CD4-positive, alpha-beta T cell (primary cell): ENCODE data around the gene CEP72. TPM values are rescaled to one million over a fixed set of nuclear protein-coding genes. Genes with fewer than 3 reads are reported as not detected.

Source experiments
- ATAC-seq: fragments of 200-7000 bp; cut with Tn5 transposase; one replicate; pipeline ENCODE4 v1.10.0; 2022; ENCODE audit warnings: mild to moderate bottlenecking; ENCODE audit not compliant: poor library complexity
- CTCF ChIA-PET: fragments of 350-600 bp; sonication (Branson Sonifier 250); formaldehyde crosslinking; loops from one replicate; lab custom pipeline; 2021; ENCODE audit warnings: antibody characterized with exemption, inconsistent platforms; lab: Charles Lee
- POLR2A ChIA-PET: fragments of 350-600 bp; sonication (Branson Sonifier 250); formaldehyde crosslinking; loops from one replicate; lab custom pipeline; 2021; ENCODE audit warnings: antibody characterized with exemption, inconsistent platforms; lab: Charles Lee
- DNase-seq, 14 experiments: peaks; one replicate each; pipeline ENCODE4 v3.0.0-alpha.2; 2013 to 2020; ENCODE audit warnings: mixed read lengths in 2 of 14
- H3K27ac ChIP-seq, 2 donors: one replicate each; pipeline versions ENCODE4 v1.5.1 to v1.7.0; 2013; ENCODE audit warnings: low read length in 2 of 2, low read depth in 1 of 2, mild to moderate bottlenecking in 1 of 2
- H3K27me3 ChIP-seq, 2 experiments: 1 replicate in 1 of 2; 2 replicates in 1 of 2; pipeline versions ENCODE4 v1.6.1 to v1.7.0; 2013; ENCODE audit warnings: low read length in 2 of 2, control low read depth in 1 of 2, mild to moderate bottlenecking in 1 of 2, moderate library complexity in 1 of 2; ENCODE audit not compliant: insufficient read depth in 2 of 2, control insufficient read depth in 1 of 2
- H3K36me3 ChIP-seq: one replicate; pipeline ENCODE4 v1.6.1; 2013; ENCODE audit warnings: low read length, control low read depth; ENCODE audit not compliant: insufficient read depth
- H3K4me1 ChIP-seq: one replicate; pipeline ENCODE4 v1.6.1; 2013; ENCODE audit warnings: low read length, control low read depth; ENCODE audit not compliant: insufficient read depth
- H3K4me3 ChIP-seq: one replicate; pipeline ENCODE4 v1.5.1; 2013; ENCODE audit warnings: mild to moderate bottlenecking, low read length, moderate library complexity
- H3K9me3 ChIP-seq, 2 experiments: 1 replicate in 1 of 2; 2 replicates in 1 of 2; pipeline versions ENCODE4 v1.6.1 to v1.7.0; 2013; ENCODE audit warnings: low read length in 2 of 2, mild to moderate bottlenecking in 2 of 2, control low read depth in 1 of 2, moderate library complexity in 1 of 2; ENCODE audit not compliant: control insufficient read depth in 1 of 2, insufficient read depth in 1 of 2
- H3K27ac Mint-ChIP-seq: one replicate; pipeline ENCODE4 v1.8.0; 2020; ENCODE audit warnings: mixed read lengths
- H3K27me3 Mint-ChIP-seq: one replicate; pipeline ENCODE4 v1.8.0; 2021; ENCODE audit warnings: mixed read lengths
- H3K36me3 Mint-ChIP-seq: one replicate; pipeline ENCODE4 v1.8.0; 2021; ENCODE audit warnings: low read depth, mixed read lengths
- H3K4me1 Mint-ChIP-seq: one replicate; pipeline ENCODE4 v1.8.0; 2021; ENCODE audit warnings: low read depth, mixed read lengths
- H3K4me3 Mint-ChIP-seq: one replicate; pipeline ENCODE4 v1.8.0; 2020; ENCODE audit warnings: mild to moderate bottlenecking, mixed read lengths
- H3K9me3 Mint-ChIP-seq: one replicate; pipeline ENCODE4 v1.8.0; 2020; ENCODE audit warnings: mixed read lengths
- intact Hi-C, 2 experiments: fragments of 100-400 bp; cut with DNase I in 1 of 2; cut with micrococcal nuclease in 1 of 2; formaldehyde crosslinking; loops; one replicate each; pipeline versions ENCODE4 v1.15.1 to v1.9.0; 2023 to 2025; cut with DNase I, micrococcal nuclease
- total RNA-seq, 174 experiments: library from RNA in 2 of 174; stranded (reverse) in 2 of 174; gene quantifications; one replicate each; pipeline ENCODE4 v1.2.3 and lab custom pipeline; 2021 to 2026
- TF ChIP-seq, protein P1 (sequence below): fragments of 200-600 bp; IDR thresholded peaks from one replicate; pipeline ENCODE4 v1.8.0; 2022; ENCODE audit warnings: antibody characterized with exemption, mild to moderate bottlenecking

CEP72 gene
- total RNA-seq, 2 experiments from 2014 or later = 7.6 to 8.0 TPM

DNA sequence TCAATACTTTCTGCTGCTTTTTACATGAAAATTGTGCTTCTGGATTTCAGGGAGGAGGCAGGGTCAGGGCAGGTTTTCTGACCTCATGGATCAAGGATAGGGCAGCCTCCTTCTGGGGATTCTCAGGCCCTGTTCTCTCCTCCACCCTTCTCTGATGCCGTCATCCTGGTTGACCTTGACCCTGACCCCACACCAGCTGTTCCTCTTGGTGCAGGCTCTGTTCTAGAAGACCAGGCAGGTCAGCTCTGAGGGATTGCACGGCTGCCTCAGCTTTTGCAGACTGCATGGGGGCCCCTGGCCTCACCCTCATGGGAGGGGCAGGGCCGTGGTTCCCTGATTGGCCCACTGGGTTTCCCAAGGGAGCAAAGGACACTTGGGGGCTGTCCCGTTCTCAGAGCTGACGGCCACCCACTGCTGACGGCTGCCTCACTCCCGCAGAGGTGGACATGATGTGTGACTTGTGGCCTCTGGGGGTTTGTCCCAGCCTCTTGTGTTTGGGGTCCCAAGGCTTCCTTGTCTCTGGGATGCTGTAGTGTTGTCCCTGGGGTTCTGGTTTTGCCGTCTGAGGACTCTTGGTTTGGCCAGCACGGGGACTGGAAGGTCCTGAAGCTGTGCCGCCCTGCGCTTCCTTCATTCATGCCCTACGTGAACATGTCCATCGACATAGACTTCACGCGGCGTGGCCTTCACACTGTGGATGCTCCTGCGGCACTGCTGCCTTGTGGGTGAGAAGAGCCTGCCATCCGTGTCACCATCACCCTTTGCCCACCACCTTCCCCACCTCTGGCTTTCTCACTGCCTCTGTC, 34.5 kb downstream of the CEP72 start:
- H3K9me3 Mint-ChIP-seq = no peaks in the 10 kb centered on the region
- H3K4me1 Mint-ChIP-seq = no peaks in the 10 kb centered on the region
- Histone ChIP-seq H3K27me3 (no peaks in the 10 kb centered on the region), H3K36me3 (peaks cover 37% of the 10 kb centered on the region), H3K9me3 (peaks cover 0 to 8% of the 10 kb centered on the region in 2 experiments), H3K4me1 (no peaks in the 10 kb centered on the region), H3K4me3 (no peak overlapping the region), H3K27ac (no peak overlapping the region)
- H3K4me3 Mint-ChIP-seq = no peak overlapping the region
- peaks cover 28% of the 10 kb centered on the region for H3K36me3 Mint-ChIP-seq
- DNase-seq = no peak
- H3K27me3 Mint-ChIP-seq = no peaks in the 10 kb centered on the region
- no peak for ATAC-seq
- ChIA-PET POLR2A (no interaction called here), CTCF (interaction anchor here (1.3 kb wide), 1 partner anchor 200 kb away, joined by 3 read pairs; no protein-coding TSS in a partner anchor)
- TF ChIP-seq, protein P1, sequence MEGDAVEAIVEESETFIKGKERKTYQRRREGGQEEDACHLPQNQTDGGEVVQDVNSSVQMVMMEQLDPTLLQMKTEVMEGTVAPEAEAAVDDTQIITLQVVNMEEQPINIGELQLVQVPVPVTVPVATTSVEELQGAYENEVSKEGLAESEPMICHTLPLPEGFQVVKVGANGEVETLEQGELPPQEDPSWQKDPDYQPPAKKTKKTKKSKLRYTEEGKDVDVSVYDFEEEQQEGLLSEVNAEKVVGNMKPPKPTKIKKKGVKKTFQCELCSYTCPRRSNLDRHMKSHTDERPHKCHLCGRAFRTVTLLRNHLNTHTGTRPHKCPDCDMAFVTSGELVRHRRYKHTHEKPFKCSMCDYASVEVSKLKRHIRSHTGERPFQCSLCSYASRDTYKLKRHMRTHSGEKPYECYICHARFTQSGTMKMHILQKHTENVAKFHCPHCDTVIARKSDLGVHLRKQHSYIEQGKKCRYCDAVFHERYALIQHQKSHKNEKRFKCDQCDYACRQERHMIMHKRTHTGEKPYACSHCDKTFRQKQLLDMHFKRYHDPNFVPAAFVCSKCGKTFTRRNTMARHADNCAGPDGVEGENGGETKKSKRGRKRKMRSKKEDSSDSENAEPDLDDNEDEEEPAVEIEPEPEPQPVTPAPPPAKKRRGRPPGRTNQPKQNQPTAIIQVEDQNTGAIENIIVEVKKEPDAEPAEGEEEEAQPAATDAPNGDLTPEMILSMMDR = no peak
- no peak overlapping the region for H3K27ac Mint-ChIP-seq
- intact Hi-C loops = no loop called here

DNA sequence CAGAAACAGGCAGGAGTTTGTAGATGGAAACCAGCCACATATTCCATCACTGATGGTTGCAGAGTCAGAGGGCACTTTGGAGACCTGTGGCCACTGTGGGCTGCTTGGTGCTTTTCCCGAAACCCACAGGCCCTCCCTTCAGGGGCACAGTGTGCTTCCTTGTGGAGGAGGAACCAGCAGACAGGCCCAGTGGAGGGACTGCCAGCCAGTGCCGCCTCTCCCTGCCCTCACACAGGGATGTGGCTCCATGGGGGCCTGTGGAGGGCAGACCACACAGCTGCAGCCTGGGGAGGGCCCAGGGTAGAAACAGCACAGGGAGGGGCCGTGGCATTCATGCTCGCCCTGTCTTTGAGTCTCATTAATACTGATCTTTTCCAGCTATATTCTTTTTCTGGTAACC, 35.2 kb downstream of the CEP72 start:
- POLR2A ChIA-PET = no interaction called here

DNA sequence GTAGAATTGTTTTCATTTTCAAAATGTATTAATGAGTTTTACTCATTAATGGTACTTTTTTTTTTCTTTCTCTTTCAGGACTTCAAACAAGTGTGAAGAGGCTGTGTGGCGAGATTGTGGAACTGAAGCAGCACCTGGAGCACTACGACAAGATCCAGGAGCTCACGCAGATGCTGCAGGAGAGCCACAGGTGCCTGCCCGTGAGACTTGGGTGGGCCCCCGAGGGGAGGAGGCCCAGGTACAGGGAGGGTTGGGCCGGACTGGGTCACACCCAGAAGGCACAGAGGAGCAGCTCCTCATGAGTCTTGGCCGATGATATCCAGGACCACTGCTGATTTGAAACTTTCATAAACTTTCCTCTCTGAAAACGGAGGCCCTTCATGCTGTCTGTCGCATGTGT, 35.6 kb downstream of the CEP72 start:
- ATAC-seq (no peak), DNase-seq (no peak)
- TF ChIP-seq, protein P1 = no peak
- Histone ChIP-seq H3K9me3 (peaks cover 0 to 8% of the 10 kb centered on the region in 2 experiments), H3K4me3 (no peak overlapping the region), H3K27me3 (no peaks in the 10 kb centered on the region), H3K4me1 (no peaks in the 10 kb centered on the region), H3K36me3 (peaks cover 38% of the 10 kb centered on the region), H3K27ac (no peak overlapping the region)
- Mint-ChIP-seq H3K4me1 (no peaks in the 10 kb centered on the region), H3K4me3 (no peak overlapping the region), H3K27me3 (no peaks in the 10 kb centered on the region), H3K36me3 (peaks cover 32% of the 10 kb centered on the region), H3K27ac (no peak overlapping the region), H3K9me3 (no peaks in the 10 kb centered on the region)
- ChIA-PET CTCF (interaction anchor here (1.3 kb wide), 1 partner anchor 201 kb away, joined by 3 read pairs; no protein-coding TSS in a partner anchor), POLR2A (no interaction called here)
- intact Hi-C loops = no loop called here

More for the DNA sequence above, 35.2 kb downstream of the CEP72 start:
- no peaks in the 10 kb centered on the region for H3K4me1 ChIP-seq
- H3K9me3 ChIP-seq = peaks cover 0 to 8% of the 10 kb centered on the region in 2 experiments
- no peaks in the 10 kb centered on the region for H3K27me3 Mint-ChIP-seq
- ATAC-seq = no peak
- intact Hi-C loops = no loop called here
- CTCF ChIA-PET = interaction anchor here (1.3 kb wide), 1 partner anchor 201 kb away, joined by 3 read pairs; no protein-coding TSS in a partner anchor
- H3K36me3 Mint-ChIP-seq = peaks cover 28% of the 10 kb centered on the region
- no peak for DNase-seq
- no peaks in the 10 kb centered on the region for H3K9me3 Mint-ChIP-seq
- no peak overlapping the region for H3K4me3 ChIP-seq
- H3K27me3 ChIP-seq = no peaks in the 10 kb centered on the region
- H3K4me3 Mint-ChIP-seq = no peak overlapping the region
- no peak overlapping the region for H3K27ac Mint-ChIP-seq
- H3K36me3 ChIP-seq = peaks cover 37% of the 10 kb centered on the region
- no peak overlapping the region for H3K27ac ChIP-seq
- TF ChIP-seq, protein P1 = no peak
- no peaks in the 10 kb centered on the region for H3K4me1 Mint-ChIP-seq
